Activated gamma-delta T cell treated with anti-CD3 and anti-CD28 coated beads, Interleukin-2, amount 50 U/mL, for 16 hours (primary cell): ENCODE data around the gene DYNLT4.
"Not testable (repeated sequence)": the region's sequence is repeated elsewhere in the genome, so short reads cannot be mapped to it uniquely, and the experiment has no call there.

Experiments
- DNase-seq: peaks from one replicate; pipeline ENCODE4 v3.0.0-alpha.2; 2020; ENCODE audit warnings: low read depth

Gene DYNLT4

DNA sequence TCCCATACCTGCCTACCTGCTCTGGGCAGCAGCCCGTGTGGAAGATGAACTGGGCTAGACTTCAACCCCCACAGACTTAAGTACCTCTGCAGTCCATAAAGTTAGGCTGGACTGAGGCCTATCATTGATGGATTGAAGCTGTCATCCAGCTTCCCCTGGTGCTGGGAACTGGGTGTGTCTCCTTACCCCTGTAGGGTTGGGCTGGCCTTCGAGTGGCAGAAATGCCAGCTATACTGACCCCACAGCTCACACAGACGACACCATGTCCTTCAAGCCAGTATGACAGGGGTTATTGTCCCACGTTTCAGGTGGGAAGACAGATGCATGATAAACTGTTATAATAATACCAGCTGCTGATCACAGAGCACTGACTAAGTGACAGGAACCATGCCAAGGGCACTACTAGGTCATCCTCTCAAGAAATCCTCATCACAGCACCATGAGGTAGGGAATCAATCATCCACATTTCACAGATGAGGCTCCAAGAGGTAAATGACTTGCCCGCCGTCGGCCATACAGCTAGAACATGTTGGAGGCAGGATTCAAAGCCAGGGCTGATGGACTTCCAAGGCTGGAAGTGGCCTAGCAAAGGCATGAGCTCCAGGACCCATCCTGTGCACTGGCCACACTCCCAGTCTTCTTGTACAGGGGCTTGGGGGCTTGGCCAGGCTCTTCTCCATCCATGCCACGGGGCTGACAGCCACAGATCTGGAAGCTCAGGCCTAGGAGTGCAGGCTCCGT is 18.9 kb downstream of the DYNLT4 start, which contains the start of gene BEST4:
TSS of gene BEST4 (minus strand) at position 51 of the 741 bp plus-strand sequence. CDS start 465 bp downstream, outside the sequence.
- DNase-seq, result no peak

GRCh38 chr1:44787506-44787905 is 19.6 kb downstream of the DYNLT4 start:
- no peak for DNase-seq

DNA sequence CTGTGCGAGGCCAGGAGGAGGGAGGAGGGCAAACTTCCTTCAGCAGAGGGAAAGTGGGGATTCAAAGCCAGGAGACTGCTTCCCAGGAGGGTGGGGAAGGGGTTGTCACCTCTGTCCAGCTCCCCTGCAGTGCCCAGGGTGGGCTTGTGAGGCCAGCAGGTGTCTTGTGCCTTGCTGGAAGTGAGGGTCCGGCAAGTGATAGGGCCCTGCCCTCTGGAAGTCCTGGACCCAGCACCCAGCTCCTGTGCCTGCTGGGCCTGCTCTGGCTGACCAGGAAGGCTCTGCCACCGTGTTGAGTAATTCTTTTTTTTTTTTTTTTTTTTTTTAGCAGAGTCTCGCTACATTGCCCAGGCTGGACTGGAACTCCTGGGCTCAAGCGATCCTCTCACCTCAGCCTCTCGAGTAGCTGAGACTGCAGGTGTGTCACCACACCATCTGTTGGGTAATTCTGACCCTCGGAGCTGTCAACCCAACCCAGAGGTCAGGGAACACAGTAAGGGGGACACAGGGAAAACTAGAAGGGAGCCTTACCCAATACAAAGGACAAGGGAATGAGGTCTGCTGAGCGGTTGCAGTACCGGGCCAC is 20.2 kb downstream of the DYNLT4 start:
- DNase-seq, result no peak

GRCh38 chr1:44786138-44786840 is 20.9 kb downstream of the DYNLT4 start:
- peak; percentile 62 for DNase-seq

- DNase-seq, result no peak
Observed at GRCh38 chr1:44785501-44786137, 21.5 kb downstream of the DYNLT4 start.

DNA sequence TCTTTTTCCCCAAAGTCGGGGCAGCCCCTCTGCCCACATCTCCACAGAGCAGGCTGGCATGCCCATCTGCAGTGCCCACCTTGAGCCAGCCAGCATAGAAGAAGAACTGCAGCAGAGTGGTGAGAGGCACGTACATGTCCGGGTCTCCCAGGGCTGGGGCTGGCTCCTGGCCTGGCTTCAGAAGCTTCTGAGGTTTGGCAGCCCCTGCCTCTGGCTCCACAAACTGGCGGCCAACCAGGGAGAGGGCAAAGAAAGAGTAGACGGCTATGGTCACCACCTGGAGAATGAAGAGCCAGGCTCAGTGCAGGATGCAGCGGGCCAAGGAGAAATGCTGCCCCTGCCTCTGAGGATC is 22.1 kb downstream of the DYNLT4 start:
- DNase-seq, result no peak

- DNase-seq, result no peak
Observed at GRCh38 chr1:44784094-44785028, 22.8 kb downstream of the DYNLT4 start.

GRCh38 chr1:44783697-44784093 is 23.5 kb downstream of the DYNLT4 start:
- no peak for DNase-seq

GRCh38 chr1:44780583-44781121 is 26.5 kb downstream of the DYNLT4 start:
- DNase-seq, result no peak

DNA sequence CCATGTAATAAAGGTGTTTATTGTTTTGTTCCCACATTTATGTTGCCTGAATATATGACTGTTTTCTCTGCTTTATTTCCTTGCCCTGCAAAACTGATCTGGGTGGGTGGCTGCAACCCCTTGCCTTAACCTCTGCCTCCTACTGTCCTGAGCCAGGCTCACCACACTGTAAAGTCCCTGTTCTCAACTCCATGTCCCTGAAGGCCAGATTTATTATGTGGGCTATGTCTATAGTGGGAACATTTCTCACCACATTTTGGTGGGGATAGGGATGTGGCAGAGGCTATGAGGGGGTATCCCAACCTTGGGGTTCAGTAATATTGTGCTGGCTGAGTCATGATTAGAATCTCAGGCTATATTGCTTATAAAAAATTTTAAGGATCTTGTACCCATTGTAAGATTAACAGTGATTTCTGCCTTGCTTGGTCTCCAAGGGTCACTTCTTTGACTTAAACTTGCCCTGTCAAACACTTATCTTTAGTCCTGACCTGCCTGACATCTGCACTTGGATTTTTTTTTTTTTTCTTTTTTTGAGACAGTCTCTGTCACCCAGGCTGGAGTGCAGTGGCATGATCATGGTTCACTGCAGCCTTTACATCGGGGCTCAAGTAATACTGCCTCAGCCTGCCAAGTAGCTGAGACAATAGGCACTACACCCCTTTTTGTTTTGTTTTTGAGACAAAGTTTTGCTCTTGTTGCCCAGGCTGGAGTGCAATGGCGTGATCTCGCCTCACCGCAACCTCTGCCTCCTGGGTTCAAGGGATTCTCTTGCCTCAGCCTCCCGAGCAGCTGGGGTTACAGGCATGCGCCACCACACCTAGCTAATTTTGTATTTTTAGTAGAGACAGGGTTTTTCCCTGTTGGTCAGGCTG is 28.2 kb downstream of the DYNLT4 start:
- DNase-seq, result no peak

DNA sequence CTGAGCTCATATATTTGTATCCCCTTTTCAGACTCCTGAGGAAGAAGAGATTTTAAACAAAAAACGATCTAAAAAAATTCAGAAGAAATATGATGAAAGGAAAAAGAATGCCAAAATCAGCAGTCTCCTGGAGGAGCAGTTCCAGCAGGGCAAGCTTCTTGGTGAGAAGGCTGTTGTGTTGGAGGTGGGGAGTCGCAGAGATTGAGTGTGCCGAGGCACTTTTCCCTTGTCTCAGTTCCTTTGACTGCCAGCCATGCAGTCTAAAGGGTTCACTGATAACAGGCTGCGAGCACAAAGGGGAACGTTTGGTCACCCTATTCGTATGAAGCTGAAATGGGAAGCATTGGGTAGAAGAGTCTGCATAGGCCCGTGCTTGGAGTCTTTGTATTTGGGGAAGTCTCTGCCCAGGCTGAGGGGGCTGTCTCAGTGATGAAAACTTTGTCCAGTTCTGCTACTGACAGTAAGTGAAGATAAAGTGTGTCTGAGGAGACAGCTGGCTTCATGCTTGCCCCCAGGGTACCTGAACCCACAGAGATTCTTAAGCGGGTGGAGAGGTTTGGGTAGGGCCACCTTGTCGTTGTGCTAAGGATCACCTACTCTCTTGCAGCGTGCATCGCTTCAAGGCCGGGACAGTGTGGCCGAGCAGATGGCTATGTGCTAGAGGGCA is 29.0 kb downstream of the DYNLT4 start:
- DNase-seq, result no peak

- no peak for DNase-seq
Observed at GRCh38 chr1:44777547-44777946, 29.6 kb downstream of the DYNLT4 start.

- DNase-seq, result no peak
Observed at GRCh38 chr1:44776730-44777068, 30.5 kb downstream of the DYNLT4 start.

DNA sequence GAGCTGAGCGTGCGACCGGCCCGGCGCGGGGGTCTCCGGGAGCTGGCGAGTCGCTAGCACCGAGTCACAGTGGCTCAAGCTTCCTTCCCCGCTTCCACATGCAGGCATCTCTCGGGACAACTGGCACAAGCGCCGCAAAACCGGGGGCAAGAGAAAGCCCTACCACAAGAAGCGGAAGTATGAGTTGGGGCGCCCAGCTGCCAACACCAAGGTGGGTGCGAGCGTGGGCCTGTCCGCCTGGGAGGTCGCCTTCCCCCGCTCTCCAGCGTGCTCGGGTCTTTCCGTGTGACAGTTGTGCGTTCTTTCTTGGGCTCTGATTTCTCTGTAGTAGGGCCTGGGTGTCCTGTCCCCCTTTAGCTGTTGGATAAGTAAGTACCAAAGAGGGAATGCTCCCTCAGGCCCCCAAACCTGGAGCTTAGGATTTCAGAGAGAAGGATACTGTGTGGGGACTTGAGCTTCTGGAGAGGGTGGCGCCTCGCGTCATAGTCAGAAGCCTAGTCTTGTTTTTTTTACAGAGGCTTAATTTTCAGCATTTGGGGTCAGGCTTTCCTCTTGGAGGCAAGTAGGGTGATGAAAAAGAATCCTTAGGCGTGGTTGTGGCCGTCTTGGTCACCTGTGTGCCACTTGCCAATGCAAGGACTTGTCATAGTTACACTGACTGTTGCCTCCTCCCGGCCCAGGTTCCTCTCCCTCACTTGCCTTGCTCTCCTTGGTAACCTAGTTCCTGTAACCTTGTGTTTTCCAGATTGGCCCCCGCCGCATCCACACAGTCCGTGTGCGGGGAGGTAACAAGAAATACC is 31.0 kb downstream of the DYNLT4 start:
- peak; percentile 18 for DNase-seq

- peak; percentile 82 for DNase-seq
Observed at GRCh38 chr1:44775078-44775929, 31.8 kb downstream of the DYNLT4 start, which contains the start of gene RPS8. RPS8 (plus strand) TSS chr1:44775540; CDS start chr1:44775597, 57 bp downstream.

DNA sequence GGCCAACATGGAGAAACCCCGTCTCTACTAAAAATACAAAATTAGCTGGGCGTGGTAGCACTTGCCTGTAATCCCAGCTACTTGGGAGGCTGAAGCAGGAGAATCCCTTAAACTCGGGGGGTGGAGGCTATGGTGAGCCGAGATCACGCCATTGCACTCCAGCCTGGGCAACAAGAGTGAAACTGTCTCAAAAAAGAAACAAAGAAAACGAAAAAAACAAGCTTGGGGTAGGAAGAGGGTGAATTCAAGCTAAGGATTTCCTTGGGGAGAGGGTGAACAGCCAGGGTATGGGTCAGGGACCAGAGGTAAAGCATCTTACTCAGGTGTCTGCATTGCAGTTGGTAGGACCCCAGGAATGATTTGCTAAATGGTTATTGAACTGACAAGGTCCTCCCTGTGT is 40.7 kb downstream of the DYNLT4 start:
- DNase-seq, result not testable (repeated sequence)

GRCh38 chr1:44760876-44761275 is 46.3 kb downstream of the DYNLT4 start:
- DNase-seq, result no peak

GRCh38 chr1:44759077-44759476 is 48.1 kb downstream of the DYNLT4 start:
- DNase-seq, result no peak
